Naive thymus-derived CD8-positive, alpha-beta T cell (primary cell): ENCODE measurements around the gene RRP8. TPM values are rescaled to one million over a fixed set of nuclear protein-coding genes. Genes with fewer than 3 reads are reported as not detected.

Experiments
- ATAC-seq, 2 donors: fragments of 150-1000 bp; cut with Tn5 transposase in 1 of 2; sonication (Bioruptor Pico), chemical (Tn5 transposase) in 1 of 2; 1 replicate in 1 of 2; 2 replicates in 1 of 2; pipeline ENCODE4 v1.10.0; 2021; ENCODE audit warnings: mild to moderate bottlenecking in 2 of 2, moderate library complexity in 2 of 2
- POLR2A ChIA-PET: fragments of 350-600 bp; sonication (Branson Sonifier 250); formaldehyde crosslinking; loops from one replicate; lab custom pipeline; 2021; ENCODE audit warnings: antibody characterized with exemption; lab: Charles Lee
- DNase-seq, 10 donors: peaks; one replicate each; pipeline versions ENCODE4 v3.0.0 to v3.0.0-alpha.2; 2020 to 2022
- H3K27ac Mint-ChIP-seq, 10 donors: one replicate each; pipeline ENCODE4 v1.8.0; 2020 to 2022; ENCODE audit warnings: mild to moderate bottlenecking in 10 of 10, mixed read lengths in 10 of 10, moderate library complexity in 4 of 10, inconsistent platforms in 1 of 10
- H3K27me3 Mint-ChIP-seq, 5 donors: one replicate each; pipeline ENCODE4 v1.8.0; 2021 to 2022; ENCODE audit warnings: mixed read lengths in 5 of 5
- H3K36me3 Mint-ChIP-seq, 3 donors: one replicate each; pipeline ENCODE4 v1.8.0; 2020 to 2022; ENCODE audit warnings: mixed read lengths in 3 of 3, mild to moderate bottlenecking in 2 of 3, inconsistent platforms in 1 of 3
- H3K4me1 Mint-ChIP-seq, 4 donors: one replicate each; pipeline ENCODE4 v1.8.0; 2021 to 2022; ENCODE audit warnings: mixed read lengths in 4 of 4
- H3K4me3 Mint-ChIP-seq, 10 donors: one replicate each; pipeline ENCODE4 v1.8.0; 2020 to 2022; ENCODE audit warnings: mild to moderate bottlenecking in 10 of 10, mixed read lengths in 10 of 10, moderate library complexity in 6 of 10, inconsistent platforms in 1 of 10
- H3K9me3 Mint-ChIP-seq, 9 donors: one replicate each; pipeline ENCODE4 v1.8.0; 2020 to 2022; ENCODE audit warnings: mixed read lengths in 9 of 9, mild to moderate bottlenecking in 3 of 9, inconsistent platforms in 1 of 9, moderate library complexity in 1 of 9
- polyA plus RNA-seq, 3 donors: library from polyadenylated mRNA; unstranded; fragments of 300-500 nt; fragmentation: Illumina TruSeq; gene quantifications; one replicate each; pipeline ENCODE4 v1.2.3, GENCODE V29; 2021
- total RNA-seq, 8 experiments: library from RNA in 2 of 8; stranded (reverse) in 2 of 8; gene quantifications; one replicate each; pipeline ENCODE4 v1.2.3 and lab custom pipeline; 2021 to 2026

The RRP8 gene
- total and polyA plus RNA-seq, 5 experiments from 2014 or later, result 17.8 to 35.7 (median 25.9) TPM

DNA sequence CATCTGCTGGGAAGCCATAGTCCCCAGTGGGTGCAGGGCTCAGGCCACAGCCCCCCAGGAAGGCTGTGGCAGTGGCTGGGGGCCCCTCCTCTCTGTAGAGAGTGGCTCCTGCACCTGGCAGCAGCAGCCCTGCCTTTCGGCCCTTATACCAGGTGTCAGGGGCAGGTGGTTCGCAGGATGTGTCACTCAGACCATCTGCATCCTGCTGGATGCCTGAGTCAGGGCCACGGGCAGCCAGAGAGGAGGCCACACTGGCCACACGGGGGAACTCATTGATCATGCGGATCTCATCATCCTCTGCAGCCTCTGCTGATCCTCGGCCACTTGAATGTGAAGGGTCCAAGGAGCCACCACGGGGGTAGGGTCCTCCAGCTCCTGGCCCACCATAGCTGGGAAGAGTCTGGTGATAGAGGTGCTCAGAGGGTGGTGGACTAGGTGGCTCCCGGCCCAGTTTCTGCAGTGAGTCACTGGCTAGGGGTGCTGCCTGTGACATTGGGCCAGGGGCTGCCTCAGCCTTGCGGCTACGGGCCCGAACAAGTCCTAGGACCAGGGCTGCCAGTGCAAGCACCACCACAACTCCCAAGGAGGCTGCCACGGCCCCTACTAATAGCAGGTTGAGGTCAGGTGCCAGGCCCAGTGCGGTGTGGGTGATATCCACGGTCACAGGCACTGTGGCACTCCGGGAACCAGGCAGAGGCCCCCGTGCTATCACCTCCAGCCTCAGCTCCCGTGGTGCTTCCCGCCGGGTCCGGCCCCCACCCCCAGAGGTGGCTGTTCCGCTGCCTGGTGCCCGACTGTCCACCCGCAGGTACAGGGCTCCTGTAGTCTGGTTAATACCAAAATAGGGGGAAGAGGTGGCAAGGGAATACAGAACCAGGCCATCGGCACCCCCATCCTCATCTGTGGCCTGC lies 19.1 kb upstream of the RRP8 start:
- H3K27ac Mint-ChIP-seq, result no peak overlapping the region
- ATAC-seq, result no peak
- H3K9me3 Mint-ChIP-seq, result no peaks in the 10 kb centered on the region
- DNase-seq, result no peak
- no peak overlapping the region for H3K4me3 Mint-ChIP-seq
- POLR2A ChIA-PET, result interaction anchor here (0.6 to 5.0 kb wide), 6 partner anchors 10 to 60 kb away, joined by 3 to 27 read pairs (median 6); partner anchors contain the start of genes MRPL17 and TAF10
- H3K4me1 Mint-ChIP-seq, result peaks cover 7 to 16% (median 12%) of the 10 kb centered on the region in 4 donors
- H3K36me3 Mint-ChIP-seq, result peaks cover 0 to 21% (median 8%) of the 10 kb centered on the region in 3 donors
- no peaks in the 10 kb centered on the region for H3K27me3 Mint-ChIP-seq

GRCh38 chr11:6621711-6622211 lies 18.3 kb upstream of the RRP8 start:
- DNase-seq (no peak), ATAC-seq (no peak)
- Mint-ChIP-seq H3K27me3 (no peaks in the 10 kb centered on the region), H3K9me3 (no peaks in the 10 kb centered on the region), H3K27ac (peak overlapping the region in 2 of 10 donors; percentile 6 to 25), H3K4me3 (peak overlapping the region in 1 of 10 donors; percentile 20), H3K36me3 (peaks cover 0 to 18% (median 8%) of the 10 kb centered on the region in 3 donors), H3K4me1 (peaks cover 4 to 14% (median 7%) of the 10 kb centered on the region in 4 donors)
- POLR2A ChIA-PET, result interaction anchor here (1.0 to 5.0 kb wide), 4 partner anchors 9 to 61 kb away, joined by 3 to 27 read pairs (median 8); partner anchors contain the start of genes MRPL17 and TAF10

DNA sequence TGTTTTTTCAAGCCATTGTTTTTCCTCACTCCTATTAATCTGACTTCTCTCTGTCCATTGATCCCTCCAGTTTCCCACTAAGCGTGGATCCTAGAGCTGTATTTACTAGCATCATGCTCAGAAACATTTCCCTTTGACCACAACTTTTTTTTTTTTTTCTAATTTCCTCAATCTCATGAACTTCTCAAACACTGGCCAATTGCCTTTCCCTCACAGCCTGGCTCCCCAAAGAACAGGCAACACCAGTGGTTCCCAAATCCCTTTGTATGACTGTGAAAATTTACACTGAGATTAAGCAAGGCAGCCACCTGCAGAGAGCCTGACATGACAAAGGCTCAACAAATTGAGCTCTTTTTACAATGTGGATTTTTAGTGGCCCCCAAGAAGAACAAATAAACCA lies 17.2 kb upstream of the RRP8 start:
- no peaks in the 10 kb centered on the region for H3K9me3 Mint-ChIP-seq
- no peak overlapping the region for H3K4me3 Mint-ChIP-seq
- H3K36me3 Mint-ChIP-seq, result peaks cover 5 to 22% (median 6%) of the 10 kb centered on the region in 3 donors
- DNase-seq (no peak), ATAC-seq (no peak)
- peaks cover 8 to 17% (median 11%) of the 10 kb centered on the region in 4 donors for H3K4me1 Mint-ChIP-seq
- POLR2A ChIA-PET, result interaction anchor here (0.7 to 6.1 kb wide), 8 partner anchors 8 to 120 kb away, joined by 3 to 38 read pairs (median 6); partner anchors contain the start of genes DCHS1, MRPL17 and TAF10
- no peaks in the 10 kb centered on the region for H3K27me3 Mint-ChIP-seq
- H3K27ac Mint-ChIP-seq, result no peak overlapping the region

- Mint-ChIP-seq H3K36me3 (peaks cover 6 to 22% (median 12%) of the 10 kb centered on the region in 3 donors), H3K27ac (no peak within 1 kb of the TSS), H3K4me1 (peaks cover 11 to 20% (median 14%) of the 10 kb centered on the region in 4 donors), H3K9me3 (no peaks in the 10 kb centered on the region), H3K27me3 (no peaks in the 10 kb centered on the region), H3K4me3 (no peak within 1 kb of the TSS)
- peak; percentile 93 to 97 for ATAC-seq
- peak; percentile 70 to 96 (median 91) for DNase-seq
- POLR2A ChIA-PET, result interaction anchor here (0.7 to 6.1 kb wide), 22 partner anchors 8 to 385 kb away, joined by 3 to 58 read pairs (median 6); partner anchors contain the start of genes DCHS1, FHIP1B, ILK and MRPL17
Measured at GRCh38 chr11:6619004-6619745, 15.8 kb upstream of the RRP8 start, which contains the start of gene TPP1. Gene TPP1, minus strand, starts transcription at chr11:6619422. Its CDS starts 22 bp downstream, at chr11:6619400.

GRCh38 chr11:6618117-6619003 lies 14.9 kb upstream of the RRP8 start:
- POLR2A ChIA-PET, result interaction anchor here (0.7 to 6.1 kb wide), 20 partner anchors 8 to 384 kb away, joined by 3 to 58 read pairs (median 6); partner anchors contain the start of genes DCHS1, FHIP1B, ILK and MRPL17
- Mint-ChIP-seq H3K27me3 (no peaks in the 10 kb centered on the region), H3K4me1 (peaks cover 11 to 20% (median 14%) of the 10 kb centered on the region in 4 donors), H3K27ac (no peak overlapping the region), H3K9me3 (no peaks in the 10 kb centered on the region), H3K36me3 (peaks cover 6 to 21% (median 10%) of the 10 kb centered on the region in 3 donors), H3K4me3 (no peak overlapping the region)
- DNase-seq (peak in 7 of 10 donors; percentile 32 to 80 (median 39)), ATAC-seq (peak; percentile 48 to 53)

- ATAC-seq (no peak), DNase-seq (no peak)
- Mint-ChIP-seq H3K27me3 (no peaks in the 10 kb centered on the region), H3K36me3 (peaks cover 6 to 21% (median 10%) of the 10 kb centered on the region in 3 donors), H3K27ac (peak overlapping the region in 3 of 10 donors; percentile 1 to 60 (median 11)), H3K4me1 (peaks cover 11 to 20% (median 14%) of the 10 kb centered on the region in 4 donors), H3K9me3 (no peaks in the 10 kb centered on the region), H3K4me3 (peak overlapping the region in 2 of 10 donors; percentile 4 to 71)
- POLR2A ChIA-PET, result interaction anchor here (1.2 to 6.1 kb wide), 8 partner anchors 10 to 227 kb away, joined by 3 to 58 read pairs (median 15); partner anchors contain the start of genes DCHS1, MRPL17 and SMPD1
Measured at GRCh38 chr11:6617315-6617781, 13.9 kb upstream of the RRP8 start.

- DNase-seq (no peak), ATAC-seq (no peak)
- Mint-ChIP-seq H3K36me3 (peaks cover 6 to 21% (median 10%) of the 10 kb centered on the region in 3 donors), H3K9me3 (no peaks in the 10 kb centered on the region), H3K4me3 (peak overlapping the region in 6 of 10 donors; percentile 4 to 71 (median 30)), H3K27me3 (no peaks in the 10 kb centered on the region), H3K4me1 (peaks cover 11 to 18% (median 14%) of the 10 kb centered on the region in 4 donors), H3K27ac (peak overlapping the region in 3 of 10 donors; percentile 41 to 80 (median 54))
- POLR2A ChIA-PET, result interaction anchor here (0.9 to 6.1 kb wide), 7 partner anchors 12 to 227 kb away, joined by 3 to 58 read pairs (median 4); partner anchors contain the start of genes DCHS1, MRPL17 and SMPD1
Measured at GRCh38 chr11:6616596-6617250, 13.3 kb upstream of the RRP8 start.

- POLR2A ChIA-PET, result interaction anchor here (0.9 to 6.1 kb wide), 5 partner anchors 12 to 66 kb away, joined by 3 to 58 read pairs (median 4); partner anchors contain the start of genes DCHS1 and MRPL17
- no peak for DNase-seq
- Mint-ChIP-seq H3K4me3 (peak overlapping the region in 3 of 10 donors; percentile 2 to 52 (median 37)), H3K27ac (peak overlapping the region in 8 of 10 donors; percentile 31 to 89 (median 58)), H3K27me3 (no peaks in the 10 kb centered on the region), H3K36me3 (peaks cover 6 to 22% (median 10%) of the 10 kb centered on the region in 3 donors), H3K9me3 (no peaks in the 10 kb centered on the region), H3K4me1 (peaks cover 17 to 21% (median 17%) of the 10 kb centered on the region in 4 donors)
- no peak for ATAC-seq
Measured at GRCh38 chr11:6615882-6616585, 12.6 kb upstream of the RRP8 start.

- H3K36me3 Mint-ChIP-seq, result peaks cover 6 to 32% (median 10%) of the 10 kb centered on the region in 3 donors
- no peaks in the 10 kb centered on the region for H3K27me3 Mint-ChIP-seq
- peak overlapping the region in 2 of 10 donors; percentile 2 to 12 for H3K4me3 Mint-ChIP-seq
- H3K4me1 Mint-ChIP-seq, result peaks cover 19 to 27% (median 26%) of the 10 kb centered on the region in 4 donors
- H3K9me3 Mint-ChIP-seq, result no peaks in the 10 kb centered on the region
- peak overlapping the region in 5 of 10 donors; percentile 21 to 79 (median 65) for H3K27ac Mint-ChIP-seq
- no peak for DNase-seq
- POLR2A ChIA-PET, result interaction anchor here (1.7 to 6.1 kb wide), 2 partner anchors 41 to 53 kb away, joined by 4 to 38 read pairs; partner anchors contain the start of gene DCHS1
- ATAC-seq, result no peak
Measured at GRCh38 chr11:6615046-6615445, 11.6 kb upstream of the RRP8 start.
